ENCODE data around the gene DNAH2. TPM values are rescaled to one million over a fixed set of nuclear protein-coding genes. Genes with fewer than 3 reads are reported as not detected.

The DNAH2 gene
- polyA plus RNA-seq, 1 donor from 2014 or later: 2.0 TPM

- H3K27ac ChIP-seq (ENCODE audit: low read length): peak overlapping the region; percentile 98
- H3K9me2 ChIP-seq (ENCODE audit: insufficient read depth, low read length): no peaks in the 10 kb centered on the region
- H3K4me2 ChIP-seq (ENCODE audit: low read length): peak overlapping the region; percentile 71
- H3K36me3 ChIP-seq (ENCODE audit: insufficient read depth, low read length): no peaks in the 10 kb centered on the region
- no peaks in the 10 kb centered on the region for H3K9me3 ChIP-seq (ENCODE audit: low read length)
- H4K20me1 ChIP-seq (ENCODE audit: insufficient read depth): no peaks in the 10 kb centered on the region
- peak; percentile 64 for TF ChIP-seq CTCF (IDR thresholded peaks at IDR 0.05; ENCODE audit: poor library complexity, severe bottlenecking)
- TF ChIP-seq MXI1 (conservative IDR thresholded peaks at IDR 0.05; ENCODE audit: poor library complexity, severe bottlenecking): no peak
- TF ChIP-seq SMC3 (conservative IDR thresholded peaks at IDR 0.05; ENCODE audit: poor library complexity): peak; percentile 49
- TF ChIP-seq RAD21 (conservative IDR thresholded peaks at IDR 0.05): peak; percentile 43
- TF ChIP-seq REST (IDR thresholded peaks at IDR 0.05; ENCODE audit: borderline replicate concordance): peak; percentile 4
- TF ChIP-seq POLR2AphosphoS5 (IDR thresholded peaks at IDR 0.05): no peak
- H3K27me3 ChIP-seq (ENCODE audit: insufficient read depth, low read depth, low read length): no peaks in the 10 kb centered on the region
- peak overlapping the region; percentile 59 for H2AFZ ChIP-seq (ENCODE audit: low read depth, low read length)
- H3F3A ChIP-seq (ENCODE audit: insufficient read depth, low read length, poor library complexity, severe bottlenecking): peaks cover 13% of the 10 kb centered on the region
- peaks cover 22% of the 10 kb centered on the region for H3K79me2 ChIP-seq (replicated peaks; ENCODE audit: insufficient read depth, low read length)
- H3K9ac ChIP-seq (ENCODE audit: low read length): peak overlapping the region; percentile 92
- H3K4me3 ChIP-seq (ENCODE audit: low read length): peak overlapping the region; percentile 85
These were observed 140.9 kb downstream of the DNAH2 start for GRCh38 chr17:7858522-7858810.

- peaks cover 13% of the 10 kb centered on the region for H3F3A ChIP-seq (ENCODE audit: insufficient read depth, low read length, poor library complexity, severe bottlenecking)
- H3K36me3 ChIP-seq (ENCODE audit: insufficient read depth, low read length): no peaks in the 10 kb centered on the region
These were observed 141.5 kb downstream of the DNAH2 start for GRCh38 chr17:7859028-7859427.

More at GRCh38 chr17:7859028-7859427, 141.5 kb downstream of the DNAH2 start:
- Histone ChIP-seq H3K4me2 (ENCODE audit: low read length) (peak overlapping the region; percentile 71), H3K4me3 (ENCODE audit: low read length) (peak overlapping the region; percentile 85), H3K27me3 (ENCODE audit: insufficient read depth, low read depth, low read length) (no peaks in the 10 kb centered on the region), H3K79me2 (replicated peaks; ENCODE audit: insufficient read depth, low read length) (peaks cover 22% of the 10 kb centered on the region), H3K9ac (ENCODE audit: low read length) (peak overlapping the region; percentile 92), H2AFZ (ENCODE audit: low read depth, low read length) (no peak overlapping the region), H4K20me1 (ENCODE audit: insufficient read depth) (no peaks in the 10 kb centered on the region), H3K9me2 (ENCODE audit: insufficient read depth, low read length) (no peaks in the 10 kb centered on the region), H3K27ac (ENCODE audit: low read length) (peak overlapping the region; percentile 98), H3K9me3 (ENCODE audit: low read length) (no peaks in the 10 kb centered on the region)
- TF ChIP-seq REST (IDR thresholded peaks at IDR 0.05; ENCODE audit: borderline replicate concordance) (no peak), POLR2AphosphoS5 (IDR thresholded peaks at IDR 0.05) (no peak), MXI1 (conservative IDR thresholded peaks at IDR 0.05; ENCODE audit: poor library complexity, severe bottlenecking) (no peak), EP300 (conservative IDR thresholded peaks at IDR 0.05; ENCODE audit: poor library complexity, severe bottlenecking) (no peak), EZH2 (IDR thresholded peaks at IDR 0.05; ENCODE audit: borderline replicate concordance, insufficient read depth, low read length, poor library complexity, severe bottlenecking) (no peak)
